Sigmoid colon (tissue), 4 donors: ENCODE measurements around the gene ZPBP2.
"Not testable (repeated sequence)": the region's sequence is repeated elsewhere in the genome, so short reads cannot be mapped to it uniquely, and the experiment has no call there.

ENCODE experiments used
- CTCF ChIP-seq, 4 experiments: fragments of 450-650 bp in 3 of 4; fragments of 200-600 bp in 1 of 4; IDR thresholded peaks; one replicate each; pipeline ENCODE4 v1.5.1; 2016 to 2019; ENCODE audit warnings: antibody characterized with exemption in 4 of 4, mild to moderate bottlenecking in 3 of 4, moderate library complexity in 2 of 4
- POLR2AphosphoS5 ChIP-seq, 4 donors: sonication (generic); formaldehyde crosslinking; IDR thresholded peaks; one replicate each; pipeline ENCODE4 v1.6.1; 2017; ENCODE audit warnings: antibody characterized with exemption in 4 of 4

DNA sequence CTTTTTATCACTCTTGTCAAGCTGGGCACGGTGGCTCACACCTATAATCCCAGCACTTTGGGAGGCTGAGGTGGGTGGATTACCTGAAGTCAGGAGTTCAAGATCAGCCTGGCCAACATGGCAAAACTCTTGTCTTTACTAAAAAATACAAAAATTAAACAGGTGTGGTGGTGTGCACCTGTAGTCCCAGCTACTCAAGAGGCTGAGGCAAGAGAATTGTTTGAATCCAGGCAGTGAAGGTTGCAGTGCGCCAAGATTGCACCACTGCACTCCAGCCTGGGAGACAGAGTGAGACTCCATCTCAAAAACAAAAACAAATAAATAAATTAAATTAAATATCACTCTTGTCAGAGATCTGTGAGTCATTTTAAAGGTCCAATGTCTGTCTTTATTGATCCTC lies 34.0 kb downstream of the ZPBP2 start:
- not testable (repeated sequence) for TF ChIP-seq CTCF, POLR2AphosphoS5 (IDR thresholded peaks at IDR 0.05)
